Measurements from ENCODE around the gene NFATC2.

The NFATC2 gene

DNA sequence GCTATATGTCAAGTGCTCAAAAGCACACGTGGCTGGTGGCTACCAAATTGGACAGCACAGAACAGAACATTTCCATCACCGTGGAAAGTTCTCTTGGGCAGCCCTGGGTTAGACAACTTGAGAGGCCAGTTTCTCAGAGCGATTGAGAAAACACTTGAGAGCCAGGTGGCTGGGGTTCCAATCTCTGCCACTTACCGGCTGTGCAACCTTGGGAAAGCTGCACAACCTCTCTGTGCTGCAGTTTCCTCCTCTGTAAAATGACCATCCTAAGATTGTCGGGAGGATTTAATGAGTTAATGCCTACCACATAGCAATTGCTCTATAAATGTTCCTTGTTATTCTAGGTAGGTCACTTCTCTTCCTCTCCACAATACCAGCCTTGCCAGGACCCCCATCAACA, 25.1 kb upstream of the NFATC2 start:
- Histone ChIP-seq H3K4me3 (ENCODE audit: low read depth, low read length, poor library complexity, severe bottlenecking) (no peak overlapping the region), H2AFZ (ENCODE audit: low read length) (no peak overlapping the region), H4K20me1 (ENCODE audit: insufficient read depth, low read length) (no peaks in the 10 kb centered on the region), H3K9ac (ENCODE audit: low read length) (no peak overlapping the region), H3K9me3 (ENCODE audit: low read length) (no peaks in the 10 kb centered on the region), H3K4me1 (ENCODE audit: insufficient read depth, low read length, severe bottlenecking) (peaks cover 6% of the 10 kb centered on the region), H3K27ac (ENCODE audit: low read depth, low read length, poor library complexity, severe bottlenecking) (no peak overlapping the region), H3K27me3 (ENCODE audit: insufficient read depth, low read length) (peaks cover 30% of the 10 kb centered on the region; the same call in 1 of the 2 replicates), H3K79me2 (ENCODE audit: insufficient read depth, low read length) (no peaks in the 10 kb centered on the region), H3K9me2 (ENCODE audit: low read depth, low read length) (no peaks in the 10 kb centered on the region), H3K4me2 (ENCODE audit: low read length) (no peak overlapping the region), H3K36me3 (ENCODE audit: insufficient read depth, low read length) (no peaks in the 10 kb centered on the region; the same call in 1 of the 2 replicates), H3F3A (ENCODE audit: insufficient read depth, low read length) (no peaks in the 10 kb centered on the region)
- no peak for TF ChIP-seq EZH2 (IDR thresholded peaks at IDR 0.05; ENCODE audit: borderline replicate concordance, low read length)
- TF ChIP-seq, protein P1, sequence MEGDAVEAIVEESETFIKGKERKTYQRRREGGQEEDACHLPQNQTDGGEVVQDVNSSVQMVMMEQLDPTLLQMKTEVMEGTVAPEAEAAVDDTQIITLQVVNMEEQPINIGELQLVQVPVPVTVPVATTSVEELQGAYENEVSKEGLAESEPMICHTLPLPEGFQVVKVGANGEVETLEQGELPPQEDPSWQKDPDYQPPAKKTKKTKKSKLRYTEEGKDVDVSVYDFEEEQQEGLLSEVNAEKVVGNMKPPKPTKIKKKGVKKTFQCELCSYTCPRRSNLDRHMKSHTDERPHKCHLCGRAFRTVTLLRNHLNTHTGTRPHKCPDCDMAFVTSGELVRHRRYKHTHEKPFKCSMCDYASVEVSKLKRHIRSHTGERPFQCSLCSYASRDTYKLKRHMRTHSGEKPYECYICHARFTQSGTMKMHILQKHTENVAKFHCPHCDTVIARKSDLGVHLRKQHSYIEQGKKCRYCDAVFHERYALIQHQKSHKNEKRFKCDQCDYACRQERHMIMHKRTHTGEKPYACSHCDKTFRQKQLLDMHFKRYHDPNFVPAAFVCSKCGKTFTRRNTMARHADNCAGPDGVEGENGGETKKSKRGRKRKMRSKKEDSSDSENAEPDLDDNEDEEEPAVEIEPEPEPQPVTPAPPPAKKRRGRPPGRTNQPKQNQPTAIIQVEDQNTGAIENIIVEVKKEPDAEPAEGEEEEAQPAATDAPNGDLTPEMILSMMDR (IDR thresholded peaks at IDR 0.05; ENCODE audit: low read length): no peak

DNA sequence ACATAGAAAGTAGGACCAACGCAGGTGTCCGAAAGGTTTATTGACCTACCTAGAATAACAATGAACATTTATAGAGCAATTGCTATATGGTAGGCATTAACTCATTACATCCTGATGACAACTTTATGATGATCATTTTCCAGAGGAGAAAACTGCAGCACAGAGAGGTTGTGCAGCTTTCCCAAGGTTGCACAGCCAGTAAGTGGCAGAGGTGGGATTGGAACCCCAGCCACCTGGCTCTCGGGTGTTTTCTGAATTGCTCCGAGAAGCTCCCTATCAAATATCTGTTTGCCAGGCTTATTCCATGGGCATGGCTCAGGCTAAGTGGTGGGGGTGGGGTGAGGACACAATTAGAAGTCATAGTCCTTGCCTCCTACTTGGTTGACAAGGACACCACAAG, 24.1 kb upstream of the NFATC2 start:
- Histone ChIP-seq H3K9me3 (ENCODE audit: low read length) (no peaks in the 10 kb centered on the region), H3K79me2 (ENCODE audit: insufficient read depth, low read length) (no peaks in the 10 kb centered on the region), H3K36me3 (ENCODE audit: insufficient read depth, low read length) (no peaks in the 10 kb centered on the region; the same call in 1 of the 2 replicates), H3K27me3 (ENCODE audit: insufficient read depth, low read length) (peaks cover 33% of the 10 kb centered on the region; the same call in 1 of the 2 replicates), H3K9ac (ENCODE audit: low read length) (no peak overlapping the region), H3K4me3 (ENCODE audit: low read depth, low read length, poor library complexity, severe bottlenecking) (no peak overlapping the region), H3K27ac (ENCODE audit: low read depth, low read length, poor library complexity, severe bottlenecking) (no peak overlapping the region), H3K4me1 (ENCODE audit: insufficient read depth, low read length, severe bottlenecking) (peaks cover 11% of the 10 kb centered on the region), H3F3A (ENCODE audit: insufficient read depth, low read length) (no peaks in the 10 kb centered on the region), H2AFZ (ENCODE audit: low read length) (no peak overlapping the region), H4K20me1 (ENCODE audit: insufficient read depth, low read length) (no peaks in the 10 kb centered on the region), H3K9me2 (ENCODE audit: low read depth, low read length) (no peaks in the 10 kb centered on the region), H3K4me2 (ENCODE audit: low read length) (no peak overlapping the region)
- no peak for TF ChIP-seq EZH2 (IDR thresholded peaks at IDR 0.05; ENCODE audit: borderline replicate concordance, low read length)
- TF ChIP-seq, protein P1 (IDR thresholded peaks at IDR 0.05; ENCODE audit: low read length): no peak

DNA sequence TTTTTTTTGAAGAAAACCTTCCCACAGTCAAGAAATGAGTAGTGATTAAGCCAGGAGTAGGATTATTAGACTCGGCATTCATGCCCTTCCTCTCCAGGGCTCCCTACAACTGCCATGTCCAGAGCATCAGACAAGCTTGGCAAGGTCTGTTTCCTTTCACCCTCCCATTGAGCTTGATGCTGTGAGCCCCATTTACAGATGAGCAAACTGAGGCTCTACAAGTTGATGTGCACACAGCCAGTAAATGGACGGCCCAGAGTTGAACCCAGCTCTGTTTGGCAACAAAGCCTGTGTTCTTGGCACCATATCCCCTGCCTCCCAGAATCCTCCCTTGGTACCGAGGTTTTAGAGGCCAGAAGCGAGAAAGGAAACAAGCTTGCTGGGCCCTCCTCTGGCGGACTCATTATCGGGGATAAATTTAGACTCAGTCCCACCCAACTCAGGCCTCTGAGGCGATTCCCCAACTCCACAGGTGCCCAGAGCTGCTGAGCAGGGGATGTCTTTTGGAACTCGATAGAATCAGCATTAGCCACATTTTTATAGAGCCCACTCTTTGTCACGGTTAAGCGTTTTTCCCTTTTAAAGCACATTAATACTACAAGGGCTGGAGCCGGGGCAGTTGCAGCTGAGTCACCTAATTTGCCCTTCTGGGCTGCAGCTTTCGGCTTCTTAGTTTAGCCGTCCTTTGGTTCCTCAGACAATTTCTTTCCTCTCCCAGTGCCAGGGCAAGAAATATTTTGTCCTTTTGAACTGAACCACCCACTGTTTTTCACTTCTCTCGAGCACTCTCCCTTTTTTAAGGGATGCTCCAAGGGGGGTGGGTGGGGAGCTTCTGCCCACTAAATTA, 23.0 kb upstream of the NFATC2 start:
- no peaks in the 10 kb centered on the region; the same call in 1 of the 2 replicates for H3K36me3 ChIP-seq (ENCODE audit: insufficient read depth, low read length)
- TF ChIP-seq EZH2 (IDR thresholded peaks at IDR 0.05; ENCODE audit: borderline replicate concordance, low read length): no peak
- TF ChIP-seq, protein P1 (IDR thresholded peaks at IDR 0.05; ENCODE audit: low read length): no peak
- H3K4me2 ChIP-seq (ENCODE audit: low read length): no peak overlapping the region
- H3K4me1 ChIP-seq (ENCODE audit: insufficient read depth, low read length, severe bottlenecking): peaks cover 11% of the 10 kb centered on the region
- H3K9me2 ChIP-seq (ENCODE audit: low read depth, low read length): no peaks in the 10 kb centered on the region
- no peaks in the 10 kb centered on the region for H3K79me2 ChIP-seq (ENCODE audit: insufficient read depth, low read length)
- peaks cover 39% of the 10 kb centered on the region; the same call in 1 of the 2 replicates for H3K27me3 ChIP-seq (ENCODE audit: insufficient read depth, low read length)
- no peak overlapping the region for H3K4me3 ChIP-seq (ENCODE audit: low read depth, low read length, poor library complexity, severe bottlenecking)
- H4K20me1 ChIP-seq (ENCODE audit: insufficient read depth, low read length): no peaks in the 10 kb centered on the region
- H3K9ac ChIP-seq (ENCODE audit: low read length): no peak overlapping the region
- no peak overlapping the region for H3K27ac ChIP-seq (ENCODE audit: low read depth, low read length, poor library complexity, severe bottlenecking)
- H3F3A ChIP-seq (ENCODE audit: insufficient read depth, low read length): no peaks in the 10 kb centered on the region
- H2AFZ ChIP-seq (ENCODE audit: low read length): no peak overlapping the region
- H3K9me3 ChIP-seq (ENCODE audit: low read length): no peaks in the 10 kb centered on the region
